Measurements from ENCODE around the gene KRT76. TPM values are rescaled to one million over a fixed set of nuclear protein-coding genes. Genes with fewer than 3 reads are reported as not detected.

Gene KRT76
- polyA plus RNA-seq, 1 donor (not counting 4 experiments of a cell fraction or from before 2014, with no cell fraction given), result not detected

DNA sequence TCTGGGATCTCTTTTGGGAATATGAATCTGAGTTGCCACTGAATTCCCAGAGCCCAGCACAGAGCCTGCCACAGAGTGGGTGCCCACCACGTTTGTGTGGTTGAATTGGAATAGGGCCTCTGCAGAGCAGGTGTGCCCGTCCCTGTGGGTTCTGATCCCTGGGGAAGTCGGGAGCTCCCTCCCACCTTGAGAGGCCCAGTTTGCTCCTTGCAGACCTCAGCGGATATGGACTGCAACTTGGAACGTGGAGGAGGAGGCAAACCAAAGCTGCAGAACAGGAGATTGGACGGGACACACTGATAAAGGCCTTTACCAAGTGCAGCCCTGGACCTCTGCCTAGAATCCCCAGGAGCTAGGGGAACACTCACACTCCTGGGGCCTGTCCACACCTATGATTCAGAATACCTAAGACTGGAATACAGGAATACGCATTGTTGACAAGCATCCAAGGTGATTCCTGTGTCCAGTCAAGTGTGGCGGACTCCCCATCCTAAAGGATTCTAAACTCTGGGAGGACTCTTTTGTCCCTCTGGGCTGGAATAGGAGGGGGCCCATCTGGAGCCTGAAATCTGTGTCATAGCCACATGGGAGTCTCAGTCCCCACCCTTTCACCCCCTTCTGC lies 2.4 kb downstream of the KRT76 start:
- Histone ChIP-seq H3K9me3 (ENCODE audit: control insufficient read depth, low read depth, low read length) (no peaks in the 10 kb centered on the region), H3K36me3 (ENCODE audit: control insufficient read depth in 2 of 2, extremely low read depth in 1 of 2, insufficient read depth in 2 of 2, low read length in 2 of 2) (no peaks in the 10 kb centered on the region), H2AFZ (ENCODE audit: control insufficient read depth, low read length) (no peak overlapping the region), H3K9ac (ENCODE audit: control insufficient read depth, extremely low read depth, insufficient read depth, low read length) (no peak overlapping the region), H3K4me1 (ENCODE audit: control insufficient read depth, extremely low read depth, insufficient read depth, low read length) (no peaks in the 10 kb centered on the region), H3K4me2 (ENCODE audit: control insufficient read depth, extremely low read depth, insufficient read depth, low read depth, low read length) (no peak overlapping the region), H3K79me2 (ENCODE audit: control insufficient read depth, insufficient read depth, low read length) (no peaks in the 10 kb centered on the region), H3K9me1 (ENCODE audit: control insufficient read depth, extremely low read depth, insufficient read depth, low read length) (no peaks in the 10 kb centered on the region), H3K4me3 (ENCODE audit: control insufficient read depth in 2 of 3, extremely low read depth in 1 of 3, insufficient read depth in 2 of 3, low read depth in 1 of 3, low read length in 3 of 3) (no peak overlapping the region), H3K27me3 (ENCODE audit: control insufficient read depth, extremely low read depth, insufficient read depth, low read length) (peaks cover 60% of the 10 kb centered on the region), H4K20me1 (ENCODE audit: control insufficient read depth, extremely low read depth, insufficient read depth, low read length) (no peaks in the 10 kb centered on the region), H3K27ac (ENCODE audit: control insufficient read depth, insufficient read depth, low read length) (no peak overlapping the region)
- DNase-seq (ENCODE audit: low read depth, low spot score) (no peak), FAIRE-seq (no peak)
- TF ChIP-seq CTCF (optimal IDR thresholded peaks at IDR 0.05 in 1 of 3, IDR thresholded peaks at IDR 0.05 in 1 of 3, conservative IDR thresholded peaks at IDR 0.05 in 1 of 3; ENCODE audit: extremely low read depth in 1 of 3, insufficient read depth in 2 of 3, low read length in 3 of 3) (no peak), EZH2 (IDR thresholded peaks at IDR 0.05; ENCODE audit: low read length) (no peak)
- dilution Hi-C loops (cut with MboI; ENCODE audit: extremely low pct_ligation_motif_present, low sequenced_read_pairs), result no loop called here

GRCh38 chr12:52772772-52773171 lies 4.4 kb downstream of the KRT76 start:
- no peak for DNase-seq (ENCODE audit: low read depth, low spot score)
- no peak overlapping the region for H2AFZ ChIP-seq (ENCODE audit: control insufficient read depth, low read length)
- H3K4me2 ChIP-seq (ENCODE audit: control insufficient read depth, extremely low read depth, insufficient read depth, low read depth, low read length), result no peak overlapping the region
- H3K27ac ChIP-seq (ENCODE audit: control insufficient read depth, insufficient read depth, low read length), result no peak overlapping the region
- peaks cover 62% of the 10 kb centered on the region for H3K27me3 ChIP-seq (ENCODE audit: control insufficient read depth, extremely low read depth, insufficient read depth, low read length)
- H3K79me2 ChIP-seq (ENCODE audit: control insufficient read depth, insufficient read depth, low read length), result no peaks in the 10 kb centered on the region
- dilution Hi-C loops (cut with MboI; ENCODE audit: extremely low pct_ligation_motif_present, low sequenced_read_pairs), result no loop called here
- no peaks in the 10 kb centered on the region for H3K4me1 ChIP-seq (ENCODE audit: control insufficient read depth, extremely low read depth, insufficient read depth, low read length)
- H4K20me1 ChIP-seq (ENCODE audit: control insufficient read depth, extremely low read depth, insufficient read depth, low read length), result no peaks in the 10 kb centered on the region
- H3K36me3 ChIP-seq (ENCODE audit: control insufficient read depth in 2 of 2, extremely low read depth in 1 of 2, insufficient read depth in 2 of 2, low read length in 2 of 2), result no peaks in the 10 kb centered on the region
- H3K9me3 ChIP-seq (ENCODE audit: control insufficient read depth, low read depth, low read length), result no peaks in the 10 kb centered on the region
- FAIRE-seq, result no peak
- TF ChIP-seq CTCF (optimal IDR thresholded peaks at IDR 0.05 in 1 of 3, IDR thresholded peaks at IDR 0.05 in 1 of 3, conservative IDR thresholded peaks at IDR 0.05 in 1 of 3; ENCODE audit: extremely low read depth in 1 of 3, insufficient read depth in 2 of 3, low read length in 3 of 3) (no peak), EZH2 (IDR thresholded peaks at IDR 0.05; ENCODE audit: low read length) (no peak)
- no peak overlapping the region for H3K4me3 ChIP-seq (ENCODE audit: control insufficient read depth in 2 of 3, extremely low read depth in 1 of 3, insufficient read depth in 2 of 3, low read depth in 1 of 3, low read length in 3 of 3)
- H3K9ac ChIP-seq (ENCODE audit: control insufficient read depth, extremely low read depth, insufficient read depth, low read length), result no peak overlapping the region
- H3K9me1 ChIP-seq (ENCODE audit: control insufficient read depth, extremely low read depth, insufficient read depth, low read length), result no peaks in the 10 kb centered on the region
